Psoas muscle (tissue), 8 donors: ENCODE results near the gene CMTM1. TPM values are rescaled to one million over a fixed set of nuclear protein-coding genes. Genes with fewer than 3 reads are reported as not detected.
A peak's percentile ranks its signal among the peaks of the same experiment; 100 is the strongest.
"Not testable (repeated sequence)": the region's sequence is repeated elsewhere in the genome, so short reads cannot be mapped to it uniquely, and the experiment has no call there.

Experiments used
- ATAC-seq, 4 donors: fragments of 200-7000 bp; cut with Tn5 transposase; one replicate each; pipeline ENCODE4 v1.9.1; 2020; ENCODE audit warnings: moderate library complexity in 3 of 4, mild to moderate bottlenecking in 2 of 4
- DNase-seq, 2 donors: peaks; one replicate each; pipeline ENCODE4 v3.0.0-alpha.2; 2020
- H3K27ac ChIP-seq: fragments of 200-600 bp; one replicate; pipeline ENCODE4 v1.8.0; 2022
- H3K27me3 ChIP-seq, 3 donors: fragments of 200-600 bp in 1 of 3; one replicate each; pipeline versions ENCODE4 v1.6.1 to v1.8.0; 2013 to 2022; ENCODE audit warnings: low read length in 2 of 3, mild to moderate bottlenecking in 2 of 3, moderate library complexity in 1 of 3; ENCODE audit not compliant: insufficient read depth in 3 of 3
- H3K36me3 ChIP-seq, 2 donors: fragments of 200-600 bp in 1 of 2; one replicate each; pipeline versions ENCODE4 v1.6.1 to v1.8.0; 2013 to 2022; ENCODE audit warnings: low read depth in 1 of 2, mild to moderate bottlenecking in 1 of 2, moderate library complexity in 1 of 2; ENCODE audit not compliant: insufficient read depth in 1 of 2
- H3K4me1 ChIP-seq: fragments of 200-600 bp; one replicate; pipeline ENCODE4 v1.8.0; 2022
- H3K4me3 ChIP-seq: fragments of 200-600 bp; one replicate; pipeline ENCODE4 v1.8.0; 2022; ENCODE audit warnings: mild to moderate bottlenecking
- H3K9me3 ChIP-seq: fragments of 200-600 bp; one replicate; pipeline ENCODE4 v1.8.0; 2022
- WGBS, 3 donors: extraction: QIAGEN DNeasy Blood & Tissue Kit; methylation state at CpG; one replicate each; pipeline versions ENCODE4 v1.1.6 to v1.1.7; 2013; 5-methylcytosine and 5-hydroxymethylcytosine counted together
- intact Hi-C, 2 donors: fragments of 100-400 bp; cut with DNase I; formaldehyde crosslinking; loops; one replicate each; pipeline versions ENCODE4 v1.11.0 to v1.14.2; 2022
- polyA plus RNA-seq, 3 donors: library from polyadenylated mRNA; stranded (reverse); fragments of 200-250 nt; gene quantifications; one replicate each; pipeline ENCODE4 v1.2.3, GENCODE V29; 2013
- total RNA-seq, 4 donors: library from RNA; stranded (reverse); fragmentation: NEBNext Ultra II Directional in 2 of 4; extraction: Animal tissue kit (Norgen Biotek cat#: 25700) in 2 of 4; gene quantifications; one replicate each; pipeline versions ENCODE4 v1.2.1 to v1.2.4, GENCODE V29; 2021 to 2023
- TF ChIP-seq, protein P1 (sequence below): fragments of 200-600 bp; IDR thresholded peaks from one replicate; pipeline ENCODE4 v1.8.0; 2022; ENCODE audit warnings: antibody characterized with exemption
- donor health status: healthy with polysubstance abuse.
- donor health status: DM: no; HTN: no; CAD: no; lungs with moderate emphysema.
- donor health status: Bipolar disorder and iron deficiency.
- donor health status: healthy.
- donor health status: DM: yes; HTN: yes; CAD: no.
- donor health status: DM: no; HTN: no; CAD: no.
- donor health status: DM: no; HTN: no; CAD: no.
- donor health status: DM: yes; HTN: yes; CAD: no.

The CMTM1 gene
- total and polyA plus RNA-seq, 7 donors: 0.04 to 1.1 (median 0.50) TPM; not detected in 3

DNA sequence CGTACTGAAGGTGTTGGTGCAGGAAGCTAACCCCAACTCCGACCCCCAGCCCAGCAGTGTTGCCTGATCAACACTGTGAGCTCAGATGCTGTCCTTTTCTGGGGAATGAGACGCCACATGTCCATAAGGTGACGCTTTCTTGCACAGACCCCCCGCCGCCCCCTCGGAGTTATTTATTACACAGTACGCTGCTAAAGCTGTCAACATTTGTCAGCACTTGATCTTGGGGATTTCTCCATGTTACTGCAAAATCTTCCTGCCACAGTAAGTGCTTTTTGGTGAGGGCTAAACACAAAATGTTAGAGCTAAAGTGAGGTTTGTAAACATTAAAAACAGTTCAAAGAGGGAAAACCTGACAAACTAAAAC is 54.2 kb downstream of the CMTM1 start:
- H3K27ac ChIP-seq: peak overlapping the region; percentile 88
- no peaks in the 10 kb centered on the region for H3K9me3 ChIP-seq
- TF ChIP-seq, protein P1, sequence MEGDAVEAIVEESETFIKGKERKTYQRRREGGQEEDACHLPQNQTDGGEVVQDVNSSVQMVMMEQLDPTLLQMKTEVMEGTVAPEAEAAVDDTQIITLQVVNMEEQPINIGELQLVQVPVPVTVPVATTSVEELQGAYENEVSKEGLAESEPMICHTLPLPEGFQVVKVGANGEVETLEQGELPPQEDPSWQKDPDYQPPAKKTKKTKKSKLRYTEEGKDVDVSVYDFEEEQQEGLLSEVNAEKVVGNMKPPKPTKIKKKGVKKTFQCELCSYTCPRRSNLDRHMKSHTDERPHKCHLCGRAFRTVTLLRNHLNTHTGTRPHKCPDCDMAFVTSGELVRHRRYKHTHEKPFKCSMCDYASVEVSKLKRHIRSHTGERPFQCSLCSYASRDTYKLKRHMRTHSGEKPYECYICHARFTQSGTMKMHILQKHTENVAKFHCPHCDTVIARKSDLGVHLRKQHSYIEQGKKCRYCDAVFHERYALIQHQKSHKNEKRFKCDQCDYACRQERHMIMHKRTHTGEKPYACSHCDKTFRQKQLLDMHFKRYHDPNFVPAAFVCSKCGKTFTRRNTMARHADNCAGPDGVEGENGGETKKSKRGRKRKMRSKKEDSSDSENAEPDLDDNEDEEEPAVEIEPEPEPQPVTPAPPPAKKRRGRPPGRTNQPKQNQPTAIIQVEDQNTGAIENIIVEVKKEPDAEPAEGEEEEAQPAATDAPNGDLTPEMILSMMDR: no peak
- ATAC-seq: no peak
- DNase-seq: no peak
- H3K27me3 ChIP-seq: no peaks in the 10 kb centered on the region
- no peak overlapping the region for H3K4me3 ChIP-seq
- H3K4me1 ChIP-seq: peaks cover 29% of the 10 kb centered on the region
- intact Hi-C loops: no loop called here
- H3K36me3 ChIP-seq: peaks cover 0 to 7% of the 10 kb centered on the region in 2 donors
- 80 to 86% (median 83%) methylated on average over 8 of the region's 8 CpGs for WGBS, 3 donors

DNA sequence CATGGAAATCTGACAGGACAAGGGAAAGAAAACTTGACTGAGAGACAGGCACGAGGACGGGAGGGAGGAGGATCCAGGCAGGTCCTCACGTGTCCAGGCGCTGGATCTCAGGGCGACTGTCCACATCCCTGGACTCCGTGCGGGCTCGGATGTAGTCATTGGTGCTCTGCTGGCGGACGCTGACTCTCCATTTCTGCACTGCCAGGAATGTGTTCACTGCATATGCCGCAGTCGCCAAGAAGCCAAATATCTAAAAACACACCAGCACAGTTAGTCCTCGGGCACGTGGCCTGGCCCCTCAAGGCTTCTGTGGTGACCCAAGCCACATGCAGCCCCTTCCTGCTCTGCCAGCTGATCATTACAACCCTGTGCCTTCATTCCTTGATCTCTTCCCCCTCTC is 55.7 kb downstream of the CMTM1 start:
- TF ChIP-seq, protein P1: no peak
- intact Hi-C loops: no loop called here
- ATAC-seq (no peak), DNase-seq (no peak)
- peaks cover 29% of the 10 kb centered on the region for H3K4me1 ChIP-seq
- H3K36me3 ChIP-seq: peaks cover 0 to 7% of the 10 kb centered on the region in 2 donors
- H3K27ac ChIP-seq: no peak overlapping the region
- no peaks in the 10 kb centered on the region for H3K27me3 ChIP-seq
- no peak overlapping the region for H3K4me3 ChIP-seq
- 94 to 96% (median 94%) methylated on average over 14 of the region's 14 CpGs for WGBS, 3 donors
- H3K9me3 ChIP-seq: no peaks in the 10 kb centered on the region

DNA sequence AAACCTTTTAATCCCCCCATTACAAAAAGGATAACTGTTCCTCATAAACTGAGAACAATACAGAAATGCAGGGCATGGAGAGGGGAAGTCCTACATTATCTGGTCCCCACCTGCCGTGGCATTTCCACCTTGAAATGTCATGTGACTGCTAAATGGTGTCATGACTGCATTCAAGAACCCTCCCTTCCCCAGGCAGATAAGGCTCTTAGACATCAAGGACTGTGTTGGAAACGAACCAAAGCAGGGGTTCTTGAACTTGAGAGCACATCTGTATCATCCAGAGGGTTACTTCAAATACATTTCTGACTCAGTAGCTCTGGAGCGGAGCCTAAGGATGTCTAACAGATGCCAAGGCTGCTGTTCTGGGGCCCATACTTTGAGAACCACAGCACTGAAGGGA is 56.6 kb downstream of the CMTM1 start:
- WGBS, 3 donors: 84 to 95% (median 85%) methylated on average over 3 of the region's 3 CpGs
- DNase-seq: no peak
- no peak for ATAC-seq
- Histone ChIP-seq H3K27me3 (no peaks in the 10 kb centered on the region), H3K4me3 (no peak overlapping the region), H3K36me3 (peaks cover 0 to 7% of the 10 kb centered on the region in 2 donors), H3K4me1 (peaks cover 22% of the 10 kb centered on the region), H3K9me3 (no peaks in the 10 kb centered on the region), H3K27ac (no peak overlapping the region)
- intact Hi-C loops: no loop called here
- TF ChIP-seq, protein P1: no peak

DNA sequence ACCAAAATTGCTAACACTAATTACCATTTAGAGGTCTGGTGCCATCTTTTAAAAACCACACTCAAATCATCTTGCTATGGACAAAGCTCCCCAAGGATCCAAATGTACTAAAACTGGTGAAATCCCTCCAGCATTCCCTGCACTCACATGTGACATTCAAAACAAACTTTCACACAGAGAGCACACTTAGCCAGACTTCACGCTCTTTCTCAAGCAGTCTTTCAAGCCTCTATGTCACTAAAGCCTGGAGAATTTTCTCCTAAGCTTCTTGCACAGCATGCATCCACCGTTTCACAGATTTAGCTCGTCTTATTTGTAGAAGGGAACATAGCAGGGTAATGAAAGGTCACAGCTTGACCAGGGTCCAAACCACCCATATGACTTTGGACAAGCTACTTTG is 57.5 kb downstream of the CMTM1 start:
- H3K4me3 ChIP-seq: no peak overlapping the region
- TF ChIP-seq, protein P1: no peak
- H3K27ac ChIP-seq: no peak overlapping the region
- DNase-seq (no peak), ATAC-seq (no peak)
- H3K36me3 ChIP-seq: peaks cover 0 to 7% of the 10 kb centered on the region in 2 donors
- intact Hi-C loops: no loop called here
- 58 to 92% (median 76%) methylated on average over 3 of the region's 3 CpGs for WGBS, 3 donors
- H3K9me3 ChIP-seq: no peaks in the 10 kb centered on the region
- H3K27me3 ChIP-seq: no peaks in the 10 kb centered on the region
- peaks cover 15% of the 10 kb centered on the region for H3K4me1 ChIP-seq

DNA sequence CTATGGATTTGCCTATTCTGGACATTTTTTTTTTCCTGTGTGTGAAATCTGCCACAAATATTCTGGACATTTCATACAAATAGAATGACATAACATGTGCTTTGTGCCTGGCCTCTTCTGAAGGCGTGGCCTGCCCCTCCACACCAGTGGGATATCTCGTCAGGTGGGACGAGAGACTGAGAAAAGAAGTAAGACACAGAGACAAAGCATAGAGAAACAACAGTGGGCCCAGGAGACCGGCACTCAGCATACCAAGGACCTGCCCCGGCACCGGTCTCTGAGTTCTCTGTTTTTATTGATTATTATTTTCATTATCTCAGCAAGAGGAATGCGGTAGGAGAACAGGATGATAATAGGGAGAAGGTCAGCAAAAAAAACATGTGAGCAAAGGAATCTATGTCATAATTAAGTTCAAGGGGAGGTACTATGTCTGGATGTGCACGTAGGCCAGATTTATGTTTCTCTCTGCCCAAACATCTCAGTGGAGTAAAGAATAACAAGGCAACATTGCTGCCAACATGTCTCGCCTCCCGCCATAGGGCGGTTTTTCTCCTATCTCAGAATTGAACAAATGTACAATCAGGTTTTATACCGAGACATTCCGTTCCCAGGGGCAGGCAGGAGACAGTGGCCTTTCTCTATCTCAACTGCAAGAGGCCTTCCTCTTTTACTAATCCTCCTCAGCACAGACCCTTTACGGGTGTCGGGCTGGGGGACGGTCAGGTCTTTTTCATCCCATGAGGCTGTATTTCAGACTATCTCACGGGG is 61.6 kb downstream of the CMTM1 start:
- H3K27ac ChIP-seq, H3K9me3 ChIP-seq, H3K36me3 ChIP-seq, H3K27me3 ChIP-seq, DNase-seq, intact Hi-C loops, H3K4me1 ChIP-seq, ATAC-seq, H3K4me3 ChIP-seq: not testable (repeated sequence)
- WGBS, 3 donors: 91 to 94% (median 92%) methylated on average over 17 of the region's 17 CpGs

Other genes with a start within 250 kb of the CMTM1 start
- gene CDH5, start 199.7 kb upstream of the CMTM1 start, total RNA-seq: 10 to 100 TPM; 21.4 to 48.4 (median 37.0) TPM
- 10 to 100 TPM; 15.1 to 22.2 (median 17.7) TPM for gene CDH5, start 199.7 kb upstream of the CMTM1 start, polyA plus RNA-seq
- gene BEAN1, start 139.1 kb upstream of the CMTM1 start, total RNA-seq: not detected
- under 1 TPM in 2 of 3 donors, not detected in 1; 0.01 to 0.08 TPM for gene BEAN1, start 139.1 kb upstream of the CMTM1 start, polyA plus RNA-seq
- 10 to 100 TPM; 10.0 to 14.7 (median 12.2) TPM for gene TK2, start 16.3 kb upstream of the CMTM1 start, total RNA-seq
- gene TK2, start 16.3 kb upstream of the CMTM1 start, polyA plus RNA-seq: 1 to 10 TPM; 4.0 to 9.2 (median 7.4) TPM
- gene CKLF, start 13.9 kb upstream of the CMTM1 start, total RNA-seq: 1 to 10 TPM; 4.1 to 8.7 (median 6.4) TPM
- 10 to 100 TPM in 2 of 3 donors, 1 to 10 TPM in 1; 5.4 to 21.1 (median 14.8) TPM for gene CKLF, start 13.9 kb upstream of the CMTM1 start, polyA plus RNA-seq
- gene CMTM2, start 13.0 kb downstream of the CMTM1 start, total RNA-seq: not detected
- gene CMTM2, start 13.0 kb downstream of the CMTM1 start, polyA plus RNA-seq: under 1 TPM in 1 of 3 donors, not detected in 2; 0.17 TPM
- gene CMTM3, start 38.3 kb downstream of the CMTM1 start, total RNA-seq: 1 to 10 TPM; 3.9 to 7.6 (median 5.2) TPM
- 1 to 10 TPM; 2.6 to 5.9 (median 3.5) TPM for gene CMTM3, start 38.3 kb downstream of the CMTM1 start, polyA plus RNA-seq
- gene CMTM4, start 130.3 kb downstream of the CMTM1 start, total RNA-seq: 10 to 100 TPM in 1 of 4 donors, 1 to 10 TPM in 3; 7.7 to 10.3 (median 9.1) TPM
- gene CMTM4, start 130.3 kb downstream of the CMTM1 start, polyA plus RNA-seq: 1 to 10 TPM; 2.3 to 4.1 (median 2.4) TPM
- 10 to 100 TPM; 60.4 to 68.7 (median 64.8) TPM for gene DYNC1LI2, start 185.2 kb downstream of the CMTM1 start, total RNA-seq
- gene DYNC1LI2, start 185.2 kb downstream of the CMTM1 start, polyA plus RNA-seq: 10 to 100 TPM; 30.8 to 76.0 (median 38.3) TPM
- gene TERB1, start 235.1 kb downstream of the CMTM1 start, total RNA-seq: under 1 TPM in 1 of 4 donors, not detected in 3; 0.26 TPM
- not detected for gene TERB1, start 235.1 kb downstream of the CMTM1 start, polyA plus RNA-seq